PFSK-1 (cell line): ENCODE results near the gene VPS13D.

Experiments
- FOXP2 ChIP-seq: optimal IDR thresholded peaks from 2 replicates; pipeline ENCODE3; 2011; ENCODE audit warnings: borderline replicate concordance, control low read depth, inconsistent platforms; ENCODE audit not compliant: insufficient read depth; ENCODE audit errors: extremely low read length, extremely low read depth
- POLR2AphosphoS5 ChIP-seq: IDR thresholded peaks from 2 replicates; pipeline ENCODE4 v1.6.1; 2012; ENCODE audit warnings: low read depth, mild to moderate bottlenecking, control low read depth, low read length, moderate library complexity
- SIN3A ChIP-seq: IDR thresholded peaks from 2 replicates; pipeline ENCODE4 v1.6.1; 2012; ENCODE audit warnings: mild to moderate bottlenecking, low read length, moderate library complexity, borderline replicate concordance; ENCODE audit not compliant: insufficient read depth
- TAF1 ChIP-seq: IDR thresholded peaks from 2 replicates; pipeline ENCODE4 v1.6.1; 2012; ENCODE audit warnings: low read length, control low read depth, borderline replicate concordance; ENCODE audit not compliant: insufficient read depth
- TF ChIP-seq, protein P1 (sequence below), 2 experiments: IDR thresholded peaks; 2 replicates each; pipeline versions ENCODE4 v1.6.1 to v1.8.0; 2011 to 2012; ENCODE audit warnings: low read depth in 2 of 2, low read length in 2 of 2, control low read depth in 1 of 2, inconsistent platforms in 1 of 2, mild to moderate bottlenecking in 1 of 2, moderate library complexity in 1 of 2; ENCODE audit not compliant: insufficient read depth in 1 of 2

VPS13D gene

GRCh38 chr1:12434174-12434573, 204.3 kb downstream of the VPS13D start:
- TF ChIP-seq, protein P1, sequence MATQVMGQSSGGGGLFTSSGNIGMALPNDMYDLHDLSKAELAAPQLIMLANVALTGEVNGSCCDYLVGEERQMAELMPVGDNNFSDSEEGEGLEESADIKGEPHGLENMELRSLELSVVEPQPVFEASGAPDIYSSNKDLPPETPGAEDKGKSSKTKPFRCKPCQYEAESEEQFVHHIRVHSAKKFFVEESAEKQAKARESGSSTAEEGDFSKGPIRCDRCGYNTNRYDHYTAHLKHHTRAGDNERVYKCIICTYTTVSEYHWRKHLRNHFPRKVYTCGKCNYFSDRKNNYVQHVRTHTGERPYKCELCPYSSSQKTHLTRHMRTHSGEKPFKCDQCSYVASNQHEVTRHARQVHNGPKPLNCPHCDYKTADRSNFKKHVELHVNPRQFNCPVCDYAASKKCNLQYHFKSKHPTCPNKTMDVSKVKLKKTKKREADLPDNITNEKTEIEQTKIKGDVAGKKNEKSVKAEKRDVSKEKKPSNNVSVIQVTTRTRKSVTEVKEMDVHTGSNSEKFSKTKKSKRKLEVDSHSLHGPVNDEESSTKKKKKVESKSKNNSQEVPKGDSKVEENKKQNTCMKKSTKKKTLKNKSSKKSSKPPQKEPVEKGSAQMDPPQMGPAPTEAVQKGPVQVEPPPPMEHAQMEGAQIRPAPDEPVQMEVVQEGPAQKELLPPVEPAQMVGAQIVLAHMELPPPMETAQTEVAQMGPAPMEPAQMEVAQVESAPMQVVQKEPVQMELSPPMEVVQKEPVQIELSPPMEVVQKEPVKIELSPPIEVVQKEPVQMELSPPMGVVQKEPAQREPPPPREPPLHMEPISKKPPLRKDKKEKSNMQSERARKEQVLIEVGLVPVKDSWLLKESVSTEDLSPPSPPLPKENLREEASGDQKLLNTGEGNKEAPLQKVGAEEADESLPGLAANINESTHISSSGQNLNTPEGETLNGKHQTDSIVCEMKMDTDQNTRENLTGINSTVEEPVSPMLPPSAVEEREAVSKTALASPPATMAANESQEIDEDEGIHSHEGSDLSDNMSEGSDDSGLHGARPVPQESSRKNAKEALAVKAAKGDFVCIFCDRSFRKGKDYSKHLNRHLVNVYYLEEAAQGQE (IDR thresholded peaks at IDR 0.05; ENCODE audit: insufficient read depth in 1 of 2, low read depth in 2 of 2, low read length in 2 of 2): no peak
- TF ChIP-seq POLR2AphosphoS5 (no peak), SIN3A (no peak), TAF1 (no peak), FOXP2 (no peak)

DNA sequence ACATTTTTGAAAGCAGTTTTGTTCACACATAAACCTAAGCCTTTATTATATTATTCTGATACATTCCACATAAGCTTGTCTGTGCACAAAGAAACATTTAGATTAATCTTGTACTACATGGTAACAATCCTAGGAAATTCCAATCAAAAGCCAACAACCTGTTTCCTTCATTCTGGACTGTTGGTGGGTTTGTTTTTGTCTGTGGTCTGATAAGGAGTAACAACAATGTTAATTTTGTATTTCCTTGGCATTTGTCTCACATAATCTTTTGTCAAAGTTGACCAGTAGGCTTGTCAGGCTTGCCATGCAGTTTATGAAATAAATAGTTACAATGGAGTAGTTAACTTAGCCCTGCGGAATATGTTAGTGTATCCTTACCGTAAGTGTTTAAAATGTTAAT, 204.9 kb downstream of the VPS13D start:
- no peak for TF ChIP-seq POLR2AphosphoS5
- TF ChIP-seq FOXP2: no peak
- no peak for TF ChIP-seq SIN3A
- TF ChIP-seq, protein P1 (IDR thresholded peaks at IDR 0.05; ENCODE audit: insufficient read depth in 1 of 2, low read depth in 2 of 2, low read length in 2 of 2): no peak
- no peak for TF ChIP-seq TAF1

- TF ChIP-seq, protein P1 (IDR thresholded peaks at IDR 0.05; ENCODE audit: insufficient read depth in 1 of 2, low read depth in 2 of 2, low read length in 2 of 2): no peak
- no peak for TF ChIP-seq SIN3A
- no peak for TF ChIP-seq POLR2AphosphoS5
- no peak for TF ChIP-seq FOXP2
- no peak for TF ChIP-seq TAF1
Measured at GRCh38 chr1:12435639-12436344, 206.0 kb downstream of the VPS13D start.

DNA sequence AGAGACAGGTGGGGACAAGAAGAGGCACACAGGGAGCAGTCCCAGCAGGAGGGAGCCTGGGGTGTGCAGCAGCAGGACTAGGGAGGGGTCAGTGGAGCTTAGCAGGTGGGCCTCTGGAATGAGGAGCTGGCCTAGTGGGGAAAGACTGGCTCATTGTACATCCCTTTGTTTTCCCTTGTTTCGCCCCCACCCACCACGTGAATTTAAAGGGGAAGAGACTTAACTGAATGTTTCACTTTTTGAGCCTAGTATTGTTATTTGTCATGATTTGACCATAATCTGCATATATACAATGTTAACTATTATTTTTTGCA, 206.5 kb downstream of the VPS13D start:
- TF ChIP-seq, protein P1 (IDR thresholded peaks at IDR 0.05; ENCODE audit: insufficient read depth in 1 of 2, low read depth in 2 of 2, low read length in 2 of 2): no peak
- TF ChIP-seq FOXP2: no peak
- TF ChIP-seq TAF1: no peak
- no peak for TF ChIP-seq POLR2AphosphoS5
- no peak for TF ChIP-seq SIN3A
